Activated CD4-positive, alpha-beta T cell treated with anti-CD3 and anti-CD28 coated beads, Interleukin-2, Interleukin-6, amounts not matched to agents 100 ng/mL and 50 ng/mL, durations not matched to agents 16 hours and 8 hours (primary cell): ENCODE results near the gene ZC3H12C.

Experiments used
- DNase-seq: peaks from one replicate; pipeline ENCODE4 v3.0.0-alpha.2; 2020

ZC3H12C gene

GRCh38 chr11:110156503-110156902, 63.3 kb downstream of the ZC3H12C start:
- no peak for DNase-seq

DNA sequence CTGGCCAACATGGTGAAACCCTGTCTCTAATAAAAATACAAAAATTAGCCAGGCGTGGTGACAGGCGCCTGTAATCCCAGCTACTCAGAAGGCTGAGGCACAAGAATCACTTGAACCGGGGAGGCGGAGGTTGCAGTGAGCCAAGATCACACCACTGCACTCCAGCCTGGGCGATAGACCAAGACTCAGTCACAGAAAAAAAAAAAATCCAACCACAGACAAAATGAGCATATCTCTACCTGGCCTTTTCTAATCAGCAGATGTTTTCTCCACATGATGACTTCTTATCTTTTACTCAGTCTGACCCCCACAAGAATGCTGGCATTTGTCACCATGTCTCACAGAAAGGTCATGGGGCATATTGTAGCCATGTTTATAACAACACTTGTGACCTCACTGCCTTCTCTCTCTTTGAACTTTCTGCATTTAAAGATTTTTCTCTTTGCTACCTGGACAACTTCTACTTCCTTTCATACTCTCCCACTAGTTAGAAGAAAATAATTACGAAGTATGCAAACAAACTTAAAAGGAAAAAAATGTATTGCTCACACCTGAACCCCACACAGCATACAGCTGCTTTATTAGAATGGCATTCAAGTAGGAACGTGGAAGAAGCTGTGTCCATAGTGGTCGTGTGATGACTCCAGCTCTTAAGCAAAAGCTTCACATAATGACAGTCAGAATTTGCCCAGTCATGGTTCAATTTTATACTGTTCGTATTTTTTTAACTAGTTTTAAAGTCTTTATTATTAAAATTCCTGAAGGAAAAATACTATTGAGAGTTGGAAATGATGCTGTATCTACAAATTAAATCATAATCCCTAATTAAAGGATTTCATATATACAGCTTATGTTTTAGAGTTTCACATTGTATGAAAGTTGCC, 65.4 kb downstream of the ZC3H12C start:
- no peak for DNase-seq

GRCh38 chr11:110159476-110159875, 66.3 kb downstream of the ZC3H12C start:
- no peak for DNase-seq

- no peak for DNase-seq
These were observed 66.8 kb downstream of the ZC3H12C start for GRCh38 chr11:110160016-110160415.

DNA sequence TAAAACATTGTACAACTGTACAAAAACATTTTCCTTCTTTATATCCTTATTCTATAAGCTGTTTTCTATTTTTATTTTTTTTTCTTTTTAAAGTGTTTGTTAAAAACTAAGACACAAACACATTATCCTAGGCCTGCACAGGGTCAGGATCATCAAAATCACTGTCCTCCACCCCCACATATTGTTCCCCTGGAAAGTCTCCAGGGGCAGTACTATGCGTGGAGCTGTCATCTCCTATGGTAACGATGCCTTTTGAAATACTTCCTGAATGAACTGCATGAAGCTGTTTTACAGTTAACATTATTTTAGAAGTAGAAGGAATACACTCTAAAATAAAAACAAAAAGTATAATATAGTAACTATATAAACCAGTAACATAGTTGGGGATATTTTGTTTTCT, 67.2 kb downstream of the ZC3H12C start:
- DNase-seq = no peak

DNA sequence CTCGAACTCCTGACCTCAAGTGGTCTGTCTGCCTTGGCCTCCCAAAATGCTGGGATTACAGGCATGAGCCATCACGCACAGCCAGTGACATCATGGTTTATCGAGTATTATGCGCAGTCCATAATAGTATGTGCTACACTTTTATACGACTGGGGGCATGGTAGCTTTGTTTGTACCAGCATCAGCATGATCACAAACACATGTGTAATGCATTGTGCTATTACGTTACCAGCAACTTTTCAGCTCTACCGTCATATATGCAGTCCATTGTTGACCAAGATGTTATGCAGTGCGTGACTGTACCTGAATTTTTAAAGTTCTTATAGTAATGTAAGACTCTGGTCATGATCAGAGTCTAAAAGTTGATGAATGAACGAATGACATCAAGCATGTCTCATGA, 67.9 kb downstream of the ZC3H12C start:
- no peak for DNase-seq

DNA sequence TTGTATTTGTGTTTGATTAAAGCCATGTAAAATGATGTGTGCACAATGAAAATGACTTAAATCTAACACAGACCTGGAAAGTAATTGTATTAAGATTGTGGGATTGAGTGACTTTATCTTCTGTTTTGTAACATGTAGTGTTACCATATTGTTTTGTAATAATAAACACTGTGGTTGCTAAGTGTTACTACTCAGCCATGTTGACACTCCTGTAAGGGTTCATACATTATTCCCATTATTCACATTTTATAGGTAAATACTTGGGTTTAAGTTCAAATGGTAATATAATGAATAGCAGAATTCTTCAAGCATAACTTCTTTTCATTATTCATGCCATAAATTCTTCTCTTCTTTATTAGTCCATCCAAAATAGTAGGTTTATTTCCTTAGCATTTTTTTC, 69.0 kb downstream of the ZC3H12C start:
- DNase-seq = no peak

- no peak for DNase-seq
These were observed 72.1 kb downstream of the ZC3H12C start for GRCh38 chr11:110165039-110165925.

- no peak for DNase-seq
These were observed 75.0 kb downstream of the ZC3H12C start for GRCh38 chr11:110168033-110168803.

DNA sequence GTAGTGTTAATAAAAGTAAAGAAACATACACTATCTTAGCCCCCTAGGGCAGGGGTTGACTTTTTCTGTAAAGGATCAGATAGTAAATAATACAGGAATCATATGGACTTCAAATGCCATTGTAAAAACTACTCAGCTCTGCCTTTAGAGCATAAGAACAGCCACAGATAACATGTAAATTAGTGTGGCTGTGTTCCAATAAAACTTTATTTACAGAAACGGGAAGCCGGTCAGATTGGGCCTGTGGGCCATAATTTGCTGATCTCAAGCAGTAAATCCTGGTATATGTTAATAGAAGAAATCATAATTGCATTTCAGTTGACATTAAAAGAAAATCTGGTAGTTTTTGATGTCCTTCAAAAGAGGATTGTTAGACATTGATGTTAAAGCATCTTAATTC, 76.5 kb downstream of the ZC3H12C start:
- DNase-seq = no peak

DNA sequence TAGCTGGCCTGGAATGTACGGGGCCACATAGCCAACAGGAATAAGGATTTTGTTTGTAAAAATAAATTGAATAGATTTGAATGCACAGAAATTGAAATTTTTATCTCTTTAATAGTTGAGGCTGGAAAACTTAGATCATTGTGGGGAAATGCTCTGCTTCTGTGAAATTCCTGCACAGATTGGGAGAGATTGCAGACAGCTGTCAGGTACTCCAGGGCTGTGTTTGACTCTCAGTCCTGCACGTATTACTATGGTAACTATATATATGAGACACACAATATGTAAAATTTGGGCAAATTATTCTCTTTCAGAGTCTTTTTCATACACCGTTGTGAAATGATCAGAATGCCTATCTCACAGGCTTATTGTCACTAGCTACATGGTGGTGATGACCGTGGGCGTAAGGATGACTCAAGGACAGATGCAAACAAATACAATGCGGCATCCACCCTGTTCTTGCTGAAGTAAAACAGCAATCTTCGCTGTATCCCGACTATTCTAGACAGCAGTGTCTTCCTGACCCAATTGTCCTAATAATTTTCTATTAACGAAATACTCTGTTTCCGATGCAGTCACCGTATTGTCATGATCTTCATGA, 79.4 kb downstream of the ZC3H12C start:
- DNase-seq = no peak

DNA sequence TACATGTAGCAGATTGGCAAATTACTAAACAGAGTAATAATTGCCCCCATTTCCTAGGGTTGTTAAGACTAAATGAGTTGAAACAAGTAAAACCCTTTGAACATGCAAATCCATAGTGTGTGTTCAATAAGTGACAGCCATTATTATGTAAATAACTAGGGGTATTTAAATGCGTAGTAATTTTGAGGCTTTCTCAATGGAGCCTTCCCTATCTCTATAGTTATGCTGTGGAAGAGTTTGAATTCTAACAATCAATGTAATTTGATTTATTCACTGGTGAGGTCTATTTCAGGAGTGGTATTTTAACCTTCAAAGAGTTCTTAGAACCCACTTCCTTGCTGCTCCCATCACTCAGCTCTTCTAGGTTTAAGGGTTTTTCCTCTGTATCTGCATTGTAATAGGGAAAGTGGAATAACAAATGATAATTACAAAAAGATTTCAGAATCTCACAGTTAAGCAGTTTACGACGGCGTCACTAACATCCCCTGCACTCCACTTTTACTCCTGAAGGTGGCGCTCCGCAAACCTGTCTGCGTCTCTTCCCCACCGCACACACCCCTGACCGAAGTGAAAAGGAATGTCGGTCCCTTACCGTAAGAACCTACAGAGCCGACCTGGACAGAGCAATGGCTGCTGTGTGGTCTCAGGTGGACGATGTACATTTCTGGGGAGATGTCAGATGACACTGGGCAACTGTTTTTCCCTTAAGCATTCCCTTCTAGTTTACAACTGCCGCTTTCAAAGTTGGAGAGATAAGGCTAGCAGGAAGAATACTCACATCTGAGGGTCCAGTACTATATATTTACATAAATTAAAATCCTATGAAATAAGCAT, 80.8 kb downstream of the ZC3H12C start:
- DNase-seq = peak; percentile 73

- no peak for DNase-seq
These were observed 81.6 kb downstream of the ZC3H12C start for GRCh38 chr11:110174645-110175310.

GRCh38 chr11:110176366-110177085, 83.3 kb downstream of the ZC3H12C start:
- no peak for DNase-seq

DNA sequence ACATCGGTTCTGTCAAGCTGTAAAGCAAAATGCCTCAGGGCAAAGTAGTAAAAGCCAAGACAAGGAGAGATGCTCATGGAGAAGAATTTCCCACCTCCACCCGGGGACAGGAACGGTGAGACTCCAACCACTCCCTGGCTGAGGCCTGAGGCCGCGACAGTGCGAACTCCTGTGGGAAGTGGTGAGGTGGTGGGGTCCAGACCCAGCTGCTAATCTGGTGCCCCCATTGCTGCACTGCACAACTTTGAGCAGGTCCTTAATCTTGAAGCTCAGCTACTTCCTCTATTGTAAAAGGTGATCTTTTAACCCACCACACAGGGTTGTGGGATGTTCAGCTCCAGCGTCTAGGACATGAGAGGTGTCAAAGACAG, 83.9 kb downstream of the ZC3H12C start:
- DNase-seq = no peak

GRCh38 chr11:110179064-110179463, 85.9 kb downstream of the ZC3H12C start:
- DNase-seq = no peak

- peak; percentile 24 for DNase-seq
These were observed 89.7 kb downstream of the ZC3H12C start for GRCh38 chr11:110182886-110183285.

DNA sequence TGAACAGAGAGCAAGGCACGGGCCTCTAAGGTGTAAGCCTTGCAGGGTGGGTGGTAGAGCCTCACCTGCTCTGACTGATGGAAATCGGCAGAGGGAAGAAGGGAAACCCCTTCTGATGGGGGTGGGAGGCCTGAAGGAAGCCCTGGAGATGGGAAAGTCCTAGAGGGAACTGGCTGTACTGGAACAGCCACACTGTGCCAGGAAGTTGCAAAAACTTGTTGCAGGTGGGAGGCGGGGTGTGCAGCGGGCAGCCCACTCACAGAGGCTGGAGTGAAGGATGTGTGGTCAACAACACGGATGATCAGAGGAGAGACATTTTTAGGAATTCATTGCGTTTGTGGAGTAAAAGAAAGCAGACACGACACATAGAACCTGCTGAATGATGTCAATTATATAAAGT, 91.3 kb downstream of the ZC3H12C start:
- DNase-seq = no peak

DNA sequence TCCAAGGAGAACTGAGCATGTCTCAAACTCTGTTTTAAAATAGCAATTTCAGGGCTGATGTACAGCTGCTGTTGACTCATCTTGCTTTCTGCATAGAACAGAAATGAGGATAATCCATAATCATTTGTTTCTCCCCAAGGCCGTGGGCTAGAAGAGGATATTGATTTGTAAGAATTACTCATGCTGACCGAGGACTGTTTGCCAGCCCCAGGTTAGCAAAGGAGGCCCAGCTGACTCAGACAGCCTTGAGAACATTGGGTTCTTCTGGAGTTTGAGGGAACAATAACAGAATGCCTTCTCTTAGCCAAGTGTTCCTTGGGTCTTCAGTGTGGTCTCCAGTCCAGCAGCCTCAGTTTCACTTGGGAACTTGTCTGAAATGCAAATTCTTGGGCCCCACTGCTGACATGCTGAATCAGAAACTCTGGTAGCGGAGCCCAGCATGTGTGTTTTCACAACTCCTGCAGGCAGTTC, 92.0 kb downstream of the ZC3H12C start:
- no peak for DNase-seq

- DNase-seq = no peak
These were observed 92.4 kb downstream of the ZC3H12C start for GRCh38 chr11:110185599-110185998.
